ENCODE measurements around the gene COG2.
"Not testable (repeated sequence)": the region's sequence is repeated elsewhere in the genome, so short reads cannot be mapped to it uniquely, and the experiment has no call there.

The COG2 gene

GRCh38 chr1:230694991-230695390 is 52.7 kb downstream of the COG2 start:
- peaks cover 0 to 3% (median 0%) of the 10 kb centered on the region in 5 donors for H3K4me1 ChIP-seq (ENCODE audit: control insufficient read depth in 5 of 5, insufficient read depth in 5 of 5, low read length in 5 of 5)
- H3K4me3 ChIP-seq (ENCODE audit: low read depth in 1 of 5, low read length in 5 of 5): no peak overlapping the region

GRCh38 chr1:230696218-230696617 is 53.9 kb downstream of the COG2 start:
- H3K27ac ChIP-seq (ENCODE audit: low read depth, low read length): no peak overlapping the region
- H3K9me3 ChIP-seq (ENCODE audit: control insufficient read depth in 5 of 5, low read length in 5 of 5): no peaks in the 10 kb centered on the region
- no peaks in the 10 kb centered on the region for H3K27me3 ChIP-seq (ENCODE audit: control insufficient read depth in 5 of 5, insufficient read depth in 4 of 5, low read length in 5 of 5)
- peaks cover 11 to 31% (median 28%) of the 10 kb centered on the region in 5 donors for H3K36me3 ChIP-seq (ENCODE audit: control insufficient read depth in 5 of 5, insufficient read depth in 5 of 5, low read length in 5 of 5)
- no peak overlapping the region for H3K4me3 ChIP-seq (ENCODE audit: low read depth in 1 of 5, low read length in 5 of 5)
- H3K9ac ChIP-seq (ENCODE audit: low read length in 5 of 5): no peak overlapping the region
- peaks cover 0 to 3% (median 0%) of the 10 kb centered on the region in 5 donors for H3K4me1 ChIP-seq (ENCODE audit: control insufficient read depth in 5 of 5, insufficient read depth in 5 of 5, low read length in 5 of 5)

More at GRCh38 chr1:230694991-230695390, 52.7 kb downstream of the COG2 start:
- Histone ChIP-seq H3K9me3 (ENCODE audit: control insufficient read depth in 5 of 5, low read length in 5 of 5) (no peaks in the 10 kb centered on the region), H3K27me3 (ENCODE audit: control insufficient read depth in 5 of 5, insufficient read depth in 4 of 5, low read length in 5 of 5) (no peaks in the 10 kb centered on the region), H3K36me3 (ENCODE audit: control insufficient read depth in 5 of 5, insufficient read depth in 5 of 5, low read length in 5 of 5) (peaks cover 20 to 41% (median 36%) of the 10 kb centered on the region in 5 donors), H3K27ac (ENCODE audit: low read depth, low read length) (no peak overlapping the region), H3K9ac (ENCODE audit: low read length in 5 of 5) (no peak overlapping the region)

GRCh38 chr1:230696722-230697437 is 54.6 kb downstream of the COG2 start:
- H3K36me3 ChIP-seq (ENCODE audit: control insufficient read depth in 5 of 5, insufficient read depth in 5 of 5, low read length in 5 of 5): peaks cover 9 to 25% (median 22%) of the 10 kb centered on the region in 5 donors
- no peaks in the 10 kb centered on the region for H3K9me3 ChIP-seq (ENCODE audit: control insufficient read depth in 5 of 5, low read length in 5 of 5)
- no peak overlapping the region for H3K9ac ChIP-seq (ENCODE audit: low read length in 5 of 5)
- H3K4me1 ChIP-seq (ENCODE audit: control insufficient read depth in 5 of 5, insufficient read depth in 5 of 5, low read length in 5 of 5): peaks cover 0 to 3% (median 0%) of the 10 kb centered on the region in 5 donors
- no peak overlapping the region for H3K27ac ChIP-seq (ENCODE audit: low read depth, low read length)
- no peak overlapping the region for H3K4me3 ChIP-seq (ENCODE audit: low read depth in 1 of 5, low read length in 5 of 5)
- no peaks in the 10 kb centered on the region for H3K27me3 ChIP-seq (ENCODE audit: control insufficient read depth in 5 of 5, insufficient read depth in 4 of 5, low read length in 5 of 5)

GRCh38 chr1:230698130-230698529 is 55.8 kb downstream of the COG2 start:
- Histone ChIP-seq H3K36me3 (ENCODE audit: control insufficient read depth in 5 of 5, insufficient read depth in 5 of 5, low read length in 5 of 5) (peaks cover 0 to 14% (median 13%) of the 10 kb centered on the region in 5 donors), H3K9me3 (ENCODE audit: control insufficient read depth in 5 of 5, low read length in 5 of 5) (no peaks in the 10 kb centered on the region), H3K9ac (ENCODE audit: low read length in 5 of 5) (no peak overlapping the region), H3K27me3 (ENCODE audit: control insufficient read depth in 5 of 5, insufficient read depth in 4 of 5, low read length in 5 of 5) (no peaks in the 10 kb centered on the region), H3K4me1 (ENCODE audit: control insufficient read depth in 5 of 5, insufficient read depth in 5 of 5, low read length in 5 of 5) (peaks cover 0 to 3% (median 0%) of the 10 kb centered on the region in 5 donors), H3K4me3 (ENCODE audit: low read depth in 1 of 5, low read length in 5 of 5) (no peak overlapping the region), H3K27ac (ENCODE audit: low read depth, low read length) (no peak overlapping the region)

- not testable (repeated sequence) for H3K4me1 ChIP-seq (ENCODE audit: control insufficient read depth in 5 of 5, insufficient read depth in 5 of 5, low read length in 5 of 5); H3K9me3 ChIP-seq (ENCODE audit: control insufficient read depth in 5 of 5, low read length in 5 of 5); H3K4me3 ChIP-seq (ENCODE audit: low read depth in 1 of 5, low read length in 5 of 5); H3K27me3 ChIP-seq (ENCODE audit: control insufficient read depth in 5 of 5, insufficient read depth in 4 of 5, low read length in 5 of 5); H3K9ac ChIP-seq (ENCODE audit: low read length in 5 of 5); H3K36me3 ChIP-seq (ENCODE audit: control insufficient read depth in 5 of 5, insufficient read depth in 5 of 5, low read length in 5 of 5); H3K27ac ChIP-seq (ENCODE audit: low read depth, low read length)
Measured at GRCh38 chr1:230698964-230699363, 56.7 kb downstream of the COG2 start.

- Histone ChIP-seq H3K36me3 (ENCODE audit: control insufficient read depth in 5 of 5, insufficient read depth in 5 of 5, low read length in 5 of 5) (no peaks in the 10 kb centered on the region), H3K4me1 (ENCODE audit: control insufficient read depth in 5 of 5, insufficient read depth in 5 of 5, low read length in 5 of 5) (peaks cover 0 to 3% (median 0%) of the 10 kb centered on the region in 5 donors), H3K4me3 (ENCODE audit: low read depth in 1 of 5, low read length in 5 of 5) (no peak overlapping the region), H3K27me3 (ENCODE audit: control insufficient read depth in 5 of 5, insufficient read depth in 4 of 5, low read length in 5 of 5) (peaks cover 0 to 2% (median 0%) of the 10 kb centered on the region in 5 donors), H3K9ac (ENCODE audit: low read length in 5 of 5) (no peak overlapping the region), H3K9me3 (ENCODE audit: control insufficient read depth in 5 of 5, low read length in 5 of 5) (no peaks in the 10 kb centered on the region), H3K27ac (ENCODE audit: low read depth, low read length) (no peak overlapping the region)
Measured at GRCh38 chr1:230699716-230700115, 57.4 kb downstream of the COG2 start.

- H3K4me1 ChIP-seq (ENCODE audit: control insufficient read depth in 5 of 5, insufficient read depth in 5 of 5, low read length in 5 of 5): peaks cover 0 to 3% (median 0%) of the 10 kb centered on the region in 5 donors
- peaks cover 0 to 2% (median 0%) of the 10 kb centered on the region in 5 donors for H3K27me3 ChIP-seq (ENCODE audit: control insufficient read depth in 5 of 5, insufficient read depth in 4 of 5, low read length in 5 of 5)
- H3K4me3 ChIP-seq (ENCODE audit: low read depth in 1 of 5, low read length in 5 of 5): no peak overlapping the region
- no peak overlapping the region for H3K27ac ChIP-seq (ENCODE audit: low read depth, low read length)
- no peak overlapping the region for H3K9ac ChIP-seq (ENCODE audit: low read length in 5 of 5)
- H3K9me3 ChIP-seq (ENCODE audit: control insufficient read depth in 5 of 5, low read length in 5 of 5): no peaks in the 10 kb centered on the region
- H3K36me3 ChIP-seq (ENCODE audit: control insufficient read depth in 5 of 5, insufficient read depth in 5 of 5, low read length in 5 of 5): no peaks in the 10 kb centered on the region
Measured at GRCh38 chr1:230700132-230700531, 57.9 kb downstream of the COG2 start.

GRCh38 chr1:230701434-230701833 is 59.2 kb downstream of the COG2 start:
- Histone ChIP-seq H3K4me3 (ENCODE audit: low read depth in 1 of 5, low read length in 5 of 5) (no peak overlapping the region), H3K36me3 (ENCODE audit: control insufficient read depth in 5 of 5, insufficient read depth in 5 of 5, low read length in 5 of 5) (no peaks in the 10 kb centered on the region), H3K27ac (ENCODE audit: low read depth, low read length) (no peak overlapping the region), H3K9ac (ENCODE audit: low read length in 5 of 5) (no peak overlapping the region), H3K9me3 (ENCODE audit: control insufficient read depth in 5 of 5, low read length in 5 of 5) (no peaks in the 10 kb centered on the region), H3K27me3 (ENCODE audit: control insufficient read depth in 5 of 5, insufficient read depth in 4 of 5, low read length in 5 of 5) (peaks cover 0 to 2% (median 0%) of the 10 kb centered on the region in 5 donors), H3K4me1 (ENCODE audit: control insufficient read depth in 5 of 5, insufficient read depth in 5 of 5, low read length in 5 of 5) (peaks cover 0 to 3% (median 0%) of the 10 kb centered on the region in 5 donors)

- no peak overlapping the region for H3K4me3 ChIP-seq (ENCODE audit: low read depth in 1 of 5, low read length in 5 of 5)
- H3K9ac ChIP-seq (ENCODE audit: low read length in 5 of 5): no peak overlapping the region
- H3K36me3 ChIP-seq (ENCODE audit: control insufficient read depth in 5 of 5, insufficient read depth in 5 of 5, low read length in 5 of 5): no peaks in the 10 kb centered on the region
- H3K27ac ChIP-seq (ENCODE audit: low read depth, low read length): no peak overlapping the region
- no peaks in the 10 kb centered on the region for H3K9me3 ChIP-seq (ENCODE audit: control insufficient read depth in 5 of 5, low read length in 5 of 5)
- peaks cover 0 to 6% (median 0%) of the 10 kb centered on the region in 5 donors for H3K27me3 ChIP-seq (ENCODE audit: control insufficient read depth in 5 of 5, insufficient read depth in 4 of 5, low read length in 5 of 5)
- peaks cover 0 to 5% (median under 1%) of the 10 kb centered on the region in 5 donors for H3K4me1 ChIP-seq (ENCODE audit: control insufficient read depth in 5 of 5, insufficient read depth in 5 of 5, low read length in 5 of 5)
Measured at GRCh38 chr1:230701895-230702768, 59.9 kb downstream of the COG2 start.

Measured in subcutaneous abdominal adipose tissue (tissue), 5 donors.